WTC11 (cell line): ENCODE data around the gene RGS5.

ENCODE experiments used
- CBFB ChIP-seq: sonication (generic); formaldehyde crosslinking; IDR thresholded peaks from 2 replicates; pipeline ENCODE4 v1.8.1; 2022; ENCODE audit warnings: mild to moderate bottlenecking, low read depth, missing genetic modification reagents
- CREM ChIP-seq: sonication (generic); formaldehyde crosslinking; IDR thresholded peaks from 2 replicates; pipeline ENCODE4 v1.8.1; 2022; ENCODE audit warnings: mild to moderate bottlenecking, missing genetic modification reagents, moderate library complexity
- ESRRA ChIP-seq: sonication (generic); formaldehyde crosslinking; IDR thresholded peaks from 2 replicates; pipeline ENCODE4 v1.8.1; 2022; ENCODE audit warnings: mild to moderate bottlenecking, missing genetic modification reagents, borderline replicate concordance
- FOXJ3 ChIP-seq: sonication (generic); formaldehyde crosslinking; IDR thresholded peaks from 2 replicates; pipeline ENCODE4 v1.9.0; 2021; ENCODE audit warnings: missing genetic modification reagents, mild to moderate bottlenecking, borderline replicate concordance
- NFATC4 ChIP-seq: fragments of 250-450 bp; sonication (Bioruptor Pico); IDR thresholded peaks from 2 replicates; pipeline ENCODE4 v1.9.0; 2021; ENCODE audit warnings: mild to moderate bottlenecking
- SMAD3 ChIP-seq: sonication (generic); formaldehyde crosslinking; IDR thresholded peaks from 2 replicates; pipeline ENCODE4 v1.8.0; 2022; ENCODE audit warnings: missing genetic modification reagents, mild to moderate bottlenecking, borderline replicate concordance
- TEAD1 ChIP-seq: sonication (generic); formaldehyde crosslinking; IDR thresholded peaks from 2 replicates; pipeline ENCODE4 v1.8.0; 2022; ENCODE audit warnings: mild to moderate bottlenecking, missing genetic modification reagents
- TEAD4 ChIP-seq: sonication (generic); formaldehyde crosslinking; IDR thresholded peaks from 2 replicates; pipeline ENCODE4 v1.8.0; 2022; ENCODE audit warnings: mild to moderate bottlenecking, missing genetic modification reagents
- TF ChIP-seq, protein P1 (sequence below): fragments of 200-600 bp; IDR thresholded peaks from 2 replicates; pipeline ENCODE4 v1.8.0; 2022; ENCODE audit warnings: antibody characterized with exemption
- TF ChIP-seq, protein P2 (sequence below): sonication (generic); formaldehyde crosslinking; IDR thresholded peaks from 2 replicates; pipeline ENCODE4 v1.8.0; 2022; ENCODE audit warnings: mild to moderate bottlenecking, missing genetic modification reagents
- TF ChIP-seq, protein P3 (sequence below): sonication (generic); formaldehyde crosslinking; IDR thresholded peaks from 2 replicates; pipeline ENCODE4 v1.8.1; 2023; ENCODE audit warnings: mild to moderate bottlenecking, missing genetic modification reagents, moderate library complexity
- TF ChIP-seq, protein P4 (sequence below): sonication (generic); formaldehyde crosslinking; IDR thresholded peaks from 2 replicates; pipeline ENCODE4 v1.8.1; 2022; ENCODE audit warnings: mild to moderate bottlenecking, moderate library complexity, missing genetic modification reagents

DNA sequence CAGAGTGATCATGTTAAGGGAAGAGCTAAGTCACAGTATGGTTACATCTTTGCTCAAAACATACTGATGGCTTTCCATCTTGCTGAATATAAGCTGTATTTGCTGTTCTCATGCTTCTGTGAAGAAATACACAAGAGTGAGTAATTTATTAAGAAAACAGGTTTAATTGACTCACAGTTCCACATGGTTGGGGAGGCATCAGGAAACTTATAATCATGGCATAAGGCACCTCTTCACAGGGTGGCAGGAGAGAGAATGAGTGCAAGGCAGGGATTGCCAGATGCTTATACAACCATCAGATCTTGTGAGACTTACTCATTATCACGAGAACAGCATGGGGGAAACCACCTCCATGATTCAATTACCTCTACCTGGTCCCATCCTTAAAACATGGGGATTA is 24.4 kb upstream of the RGS5 start:
- TF ChIP-seq, protein P1, sequence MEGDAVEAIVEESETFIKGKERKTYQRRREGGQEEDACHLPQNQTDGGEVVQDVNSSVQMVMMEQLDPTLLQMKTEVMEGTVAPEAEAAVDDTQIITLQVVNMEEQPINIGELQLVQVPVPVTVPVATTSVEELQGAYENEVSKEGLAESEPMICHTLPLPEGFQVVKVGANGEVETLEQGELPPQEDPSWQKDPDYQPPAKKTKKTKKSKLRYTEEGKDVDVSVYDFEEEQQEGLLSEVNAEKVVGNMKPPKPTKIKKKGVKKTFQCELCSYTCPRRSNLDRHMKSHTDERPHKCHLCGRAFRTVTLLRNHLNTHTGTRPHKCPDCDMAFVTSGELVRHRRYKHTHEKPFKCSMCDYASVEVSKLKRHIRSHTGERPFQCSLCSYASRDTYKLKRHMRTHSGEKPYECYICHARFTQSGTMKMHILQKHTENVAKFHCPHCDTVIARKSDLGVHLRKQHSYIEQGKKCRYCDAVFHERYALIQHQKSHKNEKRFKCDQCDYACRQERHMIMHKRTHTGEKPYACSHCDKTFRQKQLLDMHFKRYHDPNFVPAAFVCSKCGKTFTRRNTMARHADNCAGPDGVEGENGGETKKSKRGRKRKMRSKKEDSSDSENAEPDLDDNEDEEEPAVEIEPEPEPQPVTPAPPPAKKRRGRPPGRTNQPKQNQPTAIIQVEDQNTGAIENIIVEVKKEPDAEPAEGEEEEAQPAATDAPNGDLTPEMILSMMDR: no peak
- TF ChIP-seq TEAD4 (no peak), SMAD3 (CRISPR knock-in tag) (no peak), ESRRA (CRISPR knock-in tag) (no peak), CBFB (CRISPR knock-in tag) (no peak), FOXJ3 (CRISPR knock-in tag) (no peak), NFATC4 (CRISPR knock-in tag) (no peak), CREM (CRISPR knock-in tag) (no peak), TEAD1 (CRISPR knock-in tag) (no peak)
- TF ChIP-seq, protein P2, sequence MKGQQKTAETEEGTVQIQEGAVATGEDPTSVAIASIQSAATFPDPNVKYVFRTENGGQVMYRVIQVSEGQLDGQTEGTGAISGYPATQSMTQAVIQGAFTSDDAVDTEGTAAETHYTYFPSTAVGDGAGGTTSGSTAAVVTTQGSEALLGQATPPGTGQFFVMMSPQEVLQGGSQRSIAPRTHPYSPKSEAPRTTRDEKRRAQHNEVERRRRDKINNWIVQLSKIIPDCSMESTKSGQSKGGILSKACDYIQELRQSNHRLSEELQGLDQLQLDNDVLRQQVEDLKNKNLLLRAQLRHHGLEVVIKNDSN (CRISPR knock-in tag): no peak
- TF ChIP-seq, protein P3, sequence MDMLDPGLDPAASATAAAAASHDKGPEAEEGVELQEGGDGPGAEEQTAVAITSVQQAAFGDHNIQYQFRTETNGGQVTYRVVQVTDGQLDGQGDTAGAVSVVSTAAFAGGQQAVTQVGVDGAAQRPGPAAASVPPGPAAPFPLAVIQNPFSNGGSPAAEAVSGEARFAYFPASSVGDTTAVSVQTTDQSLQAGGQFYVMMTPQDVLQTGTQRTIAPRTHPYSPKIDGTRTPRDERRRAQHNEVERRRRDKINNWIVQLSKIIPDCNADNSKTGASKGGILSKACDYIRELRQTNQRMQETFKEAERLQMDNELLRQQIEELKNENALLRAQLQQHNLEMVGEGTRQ (CRISPR knock-in tag): no peak
- TF ChIP-seq, protein P4, sequence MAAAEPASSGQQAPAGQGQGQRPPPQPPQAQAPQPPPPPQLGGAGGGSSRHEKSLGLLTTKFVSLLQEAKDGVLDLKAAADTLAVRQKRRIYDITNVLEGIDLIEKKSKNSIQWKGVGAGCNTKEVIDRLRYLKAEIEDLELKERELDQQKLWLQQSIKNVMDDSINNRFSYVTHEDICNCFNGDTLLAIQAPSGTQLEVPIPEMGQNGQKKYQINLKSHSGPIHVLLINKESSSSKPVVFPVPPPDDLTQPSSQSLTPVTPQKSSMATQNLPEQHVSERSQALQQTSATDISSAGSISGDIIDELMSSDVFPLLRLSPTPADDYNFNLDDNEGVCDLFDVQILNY (CRISPR knock-in tag): no peak
